G401.6 (cell line): ENCODE data around the gene SMIM23.
"Not testable (repeated sequence)": the region's sequence is repeated elsewhere in the genome, so short reads cannot be mapped to it uniquely, and the experiment has no call there.

ENCODE experiments used
- FAIRE-seq: peaks from 2 replicates; lab custom pipeline; 2012; peaks lifted over from hg19 to GRCh38; lab: Jason Lieb, UNC

The SMIM23 gene

DNA sequence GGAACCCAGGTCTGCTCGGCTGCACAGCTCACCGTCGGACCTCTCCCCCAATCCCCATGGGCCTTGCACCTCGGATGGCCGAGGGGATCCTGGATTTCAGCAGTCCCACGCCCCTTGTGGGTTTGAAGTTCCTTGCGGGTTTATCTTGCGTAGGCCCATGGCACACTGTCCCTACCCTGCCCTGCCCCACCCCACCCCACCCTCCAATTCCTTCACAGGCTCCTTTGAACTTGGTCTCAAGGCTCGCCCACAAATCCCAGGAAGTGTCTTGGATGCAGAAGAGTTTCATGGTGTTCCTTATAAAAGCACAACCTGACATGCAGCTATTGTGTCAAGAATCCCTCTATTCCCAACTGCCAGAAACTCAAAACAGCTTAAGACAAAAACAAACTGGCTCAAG is 11.2 kb upstream of the SMIM23 start:
- no peak for FAIRE-seq

DNA sequence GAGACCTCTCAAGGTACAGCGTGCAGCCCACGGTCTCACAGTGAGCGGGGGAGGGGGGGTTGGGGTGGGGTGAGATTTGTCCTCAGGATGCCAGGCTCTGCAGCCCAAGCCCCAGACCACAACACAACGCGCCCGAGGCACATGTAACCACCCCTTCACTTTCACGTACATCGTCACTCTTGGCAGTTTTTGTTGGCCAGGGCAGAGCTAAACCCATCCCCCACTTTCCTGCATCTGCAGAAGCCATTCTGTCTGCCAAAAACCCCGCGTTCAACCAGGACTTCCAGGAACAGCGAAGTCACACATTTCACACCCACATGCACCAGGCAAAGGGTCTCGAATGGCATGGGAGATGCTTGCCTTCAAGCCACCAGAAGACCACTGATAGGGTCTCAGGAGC is 9.4 kb upstream of the SMIM23 start:
- FAIRE-seq, result no peak

DNA sequence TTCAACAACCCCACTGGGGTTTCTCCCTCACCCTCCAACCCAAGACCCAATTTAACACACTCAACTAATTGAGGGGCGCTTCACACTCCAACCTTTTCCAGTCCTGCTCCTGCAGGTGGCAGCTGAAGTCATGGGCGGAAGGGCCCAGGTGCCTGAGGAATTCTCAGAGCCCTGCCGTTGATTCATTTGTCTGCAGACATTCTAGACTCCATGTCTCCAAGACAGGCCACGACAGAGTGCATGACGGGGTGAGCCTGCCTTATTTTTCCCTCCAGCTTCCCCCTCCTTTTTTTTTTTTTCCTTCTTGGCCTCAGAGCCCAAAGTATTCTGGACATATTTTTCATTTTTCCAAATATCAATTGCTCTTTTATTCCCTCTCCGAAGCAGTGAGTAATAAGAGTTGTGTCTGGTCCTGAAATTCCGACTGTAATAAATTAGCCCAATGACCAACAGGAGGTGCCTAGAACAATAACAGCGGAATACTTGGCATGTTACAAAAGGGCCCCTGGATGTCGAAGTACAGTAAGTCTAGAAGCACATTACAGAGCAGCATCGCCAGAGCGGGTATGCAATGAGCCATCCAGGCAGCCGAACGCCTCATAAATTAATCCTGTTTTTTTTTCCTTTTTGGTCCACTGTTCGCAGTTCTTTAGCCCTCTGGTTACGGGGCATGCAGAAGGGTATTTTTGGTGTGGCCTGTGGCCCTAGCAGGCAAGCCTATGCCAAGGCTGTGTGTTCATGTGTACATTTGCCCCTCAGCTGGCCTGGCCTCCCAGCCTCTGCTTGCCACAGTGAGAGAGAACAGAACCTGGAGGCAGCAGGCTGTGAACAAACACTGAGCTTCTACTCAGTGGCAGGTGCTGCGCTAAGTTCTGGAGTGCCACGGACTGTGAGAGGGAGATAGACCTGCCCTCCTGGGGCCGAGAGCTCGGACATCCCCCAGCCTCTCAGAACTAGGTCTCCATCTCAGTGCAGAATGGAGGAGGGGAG is 8.6 kb upstream of the SMIM23 start:
- no peak for FAIRE-seq

DNA sequence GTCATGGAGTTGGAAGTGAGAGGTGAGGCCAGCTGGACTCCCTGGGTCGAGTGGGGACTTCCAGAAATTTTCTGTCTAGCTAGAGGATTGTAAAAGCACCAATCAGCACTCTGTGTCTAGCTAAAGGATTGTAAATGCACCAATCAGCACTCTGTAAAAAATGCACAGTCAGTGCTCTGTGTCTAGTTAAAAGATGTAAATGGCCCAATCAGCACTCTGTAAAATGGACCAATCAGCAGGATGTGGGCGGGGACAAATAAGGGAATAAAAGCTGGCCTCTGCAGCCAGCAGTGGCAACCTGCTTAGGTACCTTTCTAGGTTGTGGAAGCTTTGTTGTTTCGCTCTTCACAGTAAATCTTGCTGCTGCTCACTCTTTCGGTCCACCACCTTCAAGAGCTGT is 3.9 kb upstream of the SMIM23 start:
- not testable (repeated sequence) for FAIRE-seq

DNA sequence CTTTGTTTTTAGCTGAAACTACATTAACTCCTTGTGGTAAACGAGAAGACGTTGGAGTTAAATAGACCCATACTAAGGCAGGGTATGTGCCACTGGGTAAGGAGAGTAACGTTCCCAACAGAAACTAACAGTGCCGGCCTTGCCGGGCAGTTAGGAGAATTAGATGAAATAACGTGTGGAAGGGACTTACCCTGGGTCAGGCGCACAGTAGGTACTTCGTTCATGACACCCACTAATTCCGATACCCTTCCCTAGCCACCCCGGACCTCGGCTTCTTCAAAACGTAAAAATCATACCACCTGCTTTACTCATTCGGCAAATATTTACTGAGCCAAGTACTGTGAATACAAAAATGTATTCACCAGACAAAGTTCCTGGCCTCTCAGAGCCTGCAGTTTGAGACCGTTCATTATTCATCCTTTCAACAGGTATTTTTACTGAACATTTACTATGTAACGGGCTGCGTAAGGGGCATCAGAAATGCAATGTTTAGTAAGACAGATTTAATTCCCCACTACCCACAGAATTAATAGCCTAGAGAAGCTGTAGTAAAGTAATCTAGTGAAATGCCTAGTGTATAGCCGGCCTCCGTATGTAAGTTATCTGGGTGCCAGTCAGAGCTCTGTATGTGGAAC is 3.2 kb upstream of the SMIM23 start:
- no peak for FAIRE-seq

DNA sequence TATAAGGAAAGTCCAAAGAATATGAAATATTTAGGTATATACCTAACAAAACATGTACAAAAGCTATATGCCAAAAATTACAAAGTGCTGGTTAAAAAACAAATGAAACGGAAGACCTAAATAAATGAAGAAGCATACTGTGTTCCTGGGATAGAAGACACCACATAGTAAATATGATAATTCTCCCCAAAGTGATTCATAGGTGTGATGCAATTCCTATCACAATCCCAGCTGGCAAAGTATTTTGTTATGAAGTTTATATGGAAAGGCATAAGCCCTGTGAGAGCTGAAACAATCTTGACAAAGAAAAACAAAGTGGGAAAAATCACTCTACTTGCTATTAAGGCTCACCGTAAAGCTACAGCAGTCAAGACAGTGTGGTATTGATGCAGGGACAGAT is 2.6 kb upstream of the SMIM23 start:
- FAIRE-seq, result no peak

DNA sequence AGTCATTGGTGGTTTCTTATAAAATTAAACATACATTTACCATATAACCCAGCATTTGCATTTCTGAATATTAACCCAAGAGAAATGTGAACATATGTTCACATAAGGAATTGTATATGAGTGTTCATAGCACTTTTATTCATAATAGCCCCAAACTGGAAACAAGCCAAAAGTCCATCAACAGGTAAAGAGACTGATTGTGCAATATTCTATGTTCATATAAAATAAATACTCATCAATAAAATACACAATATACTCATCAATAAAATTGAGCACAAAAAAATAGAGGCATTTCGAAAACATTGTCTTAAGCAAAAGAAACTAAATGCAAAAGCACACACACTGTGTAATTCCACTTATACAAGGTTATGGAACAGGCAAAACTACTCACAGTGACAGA is 3.7 kb downstream of the SMIM23 start:
- no peak for FAIRE-seq

DNA sequence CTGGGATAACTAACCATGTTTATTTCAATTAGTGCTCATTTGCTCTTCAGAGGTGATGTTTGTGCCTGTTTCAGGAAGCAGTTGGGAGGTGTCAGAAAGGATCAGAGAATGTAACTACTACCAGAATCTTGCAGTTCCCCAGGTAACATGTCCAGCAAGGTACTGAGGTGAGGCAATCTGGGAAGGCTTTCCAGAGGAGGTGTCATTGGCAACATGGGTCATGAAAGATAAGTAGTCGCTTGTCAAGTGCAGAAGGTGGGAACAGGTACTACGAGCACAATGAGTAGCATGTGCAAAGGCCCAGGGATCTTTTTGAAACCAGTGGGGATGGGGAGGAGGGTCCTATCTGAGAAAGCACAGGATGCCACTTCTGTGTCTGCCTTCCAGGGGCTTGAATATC is 4.8 kb downstream of the SMIM23 start:
- no peak for FAIRE-seq

DNA sequence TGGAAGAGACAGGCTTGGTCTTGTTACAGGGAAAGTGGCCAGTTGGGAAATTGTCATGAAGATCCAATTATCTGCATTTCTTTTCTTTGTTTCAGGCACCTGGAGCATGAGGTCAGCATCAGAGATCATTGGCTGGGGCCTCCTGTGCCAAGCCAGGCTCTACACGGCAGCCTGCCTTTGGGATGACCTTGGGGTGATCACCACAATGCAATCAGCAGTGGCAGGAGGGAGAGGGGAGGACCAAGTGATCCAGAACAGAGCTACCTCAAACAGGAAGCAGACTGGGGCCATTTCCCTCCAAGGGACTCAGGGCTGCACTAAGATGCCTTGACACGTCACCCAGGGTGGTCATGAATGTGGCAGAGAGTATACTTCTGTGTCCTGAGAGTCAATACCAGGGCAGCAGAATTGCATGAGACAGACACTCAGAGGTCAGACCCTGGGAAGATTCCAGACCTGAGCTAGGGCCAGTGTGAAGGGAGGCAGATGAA is 8.9 kb downstream of the SMIM23 start:
- no peak for FAIRE-seq

DNA sequence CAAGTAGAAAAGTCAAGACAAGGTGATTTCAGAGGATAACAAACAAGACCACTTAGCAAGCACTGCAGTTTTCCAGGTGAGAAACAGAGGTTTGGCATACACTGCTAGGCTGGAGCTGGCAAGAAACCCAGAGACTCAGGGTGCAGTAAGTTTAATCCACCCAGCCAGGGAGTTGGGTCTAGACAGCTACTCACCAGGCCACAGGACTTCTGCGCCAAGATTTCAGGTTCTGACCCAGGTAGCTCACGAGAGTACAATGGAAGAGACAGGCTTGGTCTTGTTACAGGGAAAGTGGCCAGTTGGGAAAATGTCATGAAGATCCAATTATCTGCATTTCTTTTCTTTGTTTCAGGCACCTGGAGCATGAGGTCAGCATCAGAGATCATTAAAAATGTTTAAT is 9.8 kb downstream of the SMIM23 start:
- no peak for FAIRE-seq

DNA sequence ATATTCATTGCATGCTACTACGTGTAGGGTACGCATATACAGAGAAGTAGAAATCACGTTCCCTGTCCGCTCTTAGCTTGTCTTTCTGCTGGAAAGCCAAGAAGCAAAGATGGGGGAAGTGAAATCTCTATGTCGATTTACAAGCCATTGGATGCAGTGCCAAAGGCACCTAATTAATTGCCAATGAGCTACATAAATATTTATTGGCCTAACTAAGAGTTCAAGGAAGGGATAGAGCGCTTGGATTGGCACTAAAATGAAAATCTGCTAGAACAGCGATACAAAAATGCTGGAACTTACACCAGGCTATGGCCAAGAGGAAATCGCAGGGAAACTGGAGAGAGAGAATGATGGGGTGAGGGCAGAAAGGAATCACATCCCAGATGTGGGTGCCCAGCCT is 10.8 kb downstream of the SMIM23 start:
- no peak for FAIRE-seq

DNA sequence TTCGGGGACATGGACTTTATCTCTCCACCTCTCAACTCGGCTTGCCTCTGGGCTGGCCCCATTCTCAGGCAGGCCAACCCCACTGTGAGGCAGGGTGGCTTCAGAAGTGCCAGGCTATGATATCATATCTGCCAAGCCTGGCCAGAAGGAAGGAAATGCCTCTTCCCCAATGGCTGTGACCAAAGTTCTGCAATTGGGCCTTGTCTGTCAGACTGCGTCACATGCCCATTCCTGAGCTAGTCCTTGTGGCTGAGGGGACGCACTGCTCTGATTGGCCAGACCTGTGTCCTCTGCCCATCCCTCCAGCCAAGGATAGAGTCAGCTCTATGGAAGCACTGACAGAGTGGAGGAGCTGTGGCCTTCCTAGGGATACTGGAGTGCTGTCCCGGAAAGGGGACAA is 11.9 kb downstream of the SMIM23 start:
- no peak for FAIRE-seq

DNA sequence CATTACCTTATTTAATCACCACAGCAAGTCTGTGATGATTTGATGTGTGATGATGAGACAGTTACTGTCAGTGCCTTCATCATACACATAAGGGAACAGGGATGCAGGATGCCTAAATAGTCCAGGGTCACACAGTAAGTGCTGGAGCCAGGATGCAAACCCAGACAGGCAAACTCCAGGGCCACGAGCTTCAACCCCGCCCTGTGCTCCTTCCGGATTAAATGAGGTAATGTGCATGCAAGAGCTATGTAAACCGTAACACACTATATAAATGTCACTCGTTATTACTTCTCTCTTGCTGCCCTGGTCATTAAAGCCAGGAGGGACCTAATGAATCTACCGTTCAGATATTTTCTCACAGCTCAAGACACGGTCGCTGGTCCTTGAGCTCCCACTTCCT is 12.8 kb downstream of the SMIM23 start:
- FAIRE-seq, result no peak

DNA sequence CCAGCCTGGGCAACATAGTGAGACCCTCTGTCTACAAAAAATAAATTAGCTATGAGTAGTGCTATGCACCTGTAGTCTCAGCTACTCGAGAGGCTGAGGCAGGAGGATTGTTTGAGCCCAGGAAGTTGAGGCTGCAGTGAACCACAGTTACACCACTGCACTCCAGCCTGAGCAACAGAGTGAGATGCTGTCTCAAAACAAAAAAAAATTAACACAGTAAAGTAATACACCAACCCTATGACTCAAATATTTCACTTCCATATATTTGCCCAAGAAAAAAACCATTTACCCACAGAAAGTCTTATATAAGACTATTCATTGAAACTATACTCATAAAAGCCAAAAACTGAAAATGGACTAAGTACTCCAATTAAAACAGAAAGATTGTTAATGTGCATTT is 16.2 kb downstream of the SMIM23 start:
- FAIRE-seq, result no peak

DNA sequence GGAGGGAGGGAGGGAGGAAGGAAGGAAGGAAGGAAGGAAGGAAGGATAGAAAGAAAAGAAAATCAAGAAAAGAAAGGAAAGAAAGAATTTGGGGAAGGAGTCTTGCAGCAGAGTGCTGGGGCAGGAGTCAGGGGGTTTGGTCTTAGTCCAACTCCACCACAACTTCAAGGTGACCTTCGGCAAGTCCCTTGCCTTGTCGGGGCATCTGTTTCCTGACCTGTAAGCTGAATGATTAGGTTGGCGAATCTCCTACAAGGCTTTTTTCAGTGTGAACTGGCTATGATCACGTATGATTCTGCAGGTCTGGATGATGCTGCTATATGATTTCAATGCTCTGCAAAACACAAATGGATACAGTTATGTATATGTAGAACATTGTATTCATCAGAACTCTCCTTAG is 20.1 kb downstream of the SMIM23 start:
- FAIRE-seq, result no peak

DNA sequence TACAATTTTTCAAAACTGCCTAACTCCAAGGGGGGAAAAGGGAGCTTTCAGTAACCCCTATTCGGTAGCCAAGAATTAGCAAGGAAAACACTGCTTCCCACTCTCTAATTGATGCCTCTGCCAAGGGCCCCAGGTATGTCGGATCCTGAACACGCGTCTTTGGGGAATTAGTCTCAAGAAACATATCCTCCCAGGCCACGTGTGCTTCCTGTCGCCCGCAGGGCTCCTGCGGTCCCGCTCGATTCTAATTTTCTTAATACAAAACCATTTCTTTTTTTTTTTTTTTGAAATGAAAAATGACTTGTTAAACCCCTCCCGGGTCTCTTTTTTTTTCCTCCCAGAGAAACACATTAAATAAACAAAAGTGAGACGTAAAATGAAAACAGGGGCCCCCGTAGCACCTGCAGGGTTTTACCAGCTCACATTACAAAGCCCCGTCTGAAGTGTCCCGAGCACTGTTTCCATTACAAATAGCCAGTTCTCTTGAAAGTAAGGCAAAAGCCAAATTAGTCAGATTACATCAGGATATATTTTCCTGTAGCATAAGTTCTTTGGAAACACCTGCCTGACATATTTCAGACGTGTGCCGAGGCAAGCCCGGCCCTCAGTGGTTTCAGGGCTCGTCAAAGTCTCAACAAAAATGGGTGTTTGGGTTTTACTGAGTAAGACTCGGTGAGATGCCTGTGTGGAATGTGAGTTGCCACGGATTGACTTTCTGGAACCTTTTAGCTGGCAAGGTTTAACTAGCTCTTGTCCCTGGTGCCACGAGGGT is 21.5 kb downstream of the SMIM23 start:
- no peak for FAIRE-seq

DNA sequence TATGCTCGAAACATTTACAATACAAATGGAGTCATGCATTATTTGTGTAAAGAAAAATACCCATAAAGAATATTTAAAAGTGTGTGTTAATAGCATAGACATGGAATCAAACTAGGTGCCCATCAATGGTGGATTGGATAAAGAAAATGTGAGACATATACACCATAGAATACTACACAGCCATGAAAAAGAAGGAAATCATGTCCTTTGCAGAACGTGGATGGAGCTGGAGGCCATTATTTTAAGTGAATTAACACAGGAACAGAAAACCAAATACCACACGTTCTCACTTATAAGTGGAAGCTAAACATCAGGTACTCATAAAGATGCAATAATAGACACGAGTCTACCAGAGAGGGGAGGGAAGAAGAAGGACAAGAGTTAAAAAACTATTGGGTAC is 22.8 kb downstream of the SMIM23 start:
- FAIRE-seq, result no peak

DNA sequence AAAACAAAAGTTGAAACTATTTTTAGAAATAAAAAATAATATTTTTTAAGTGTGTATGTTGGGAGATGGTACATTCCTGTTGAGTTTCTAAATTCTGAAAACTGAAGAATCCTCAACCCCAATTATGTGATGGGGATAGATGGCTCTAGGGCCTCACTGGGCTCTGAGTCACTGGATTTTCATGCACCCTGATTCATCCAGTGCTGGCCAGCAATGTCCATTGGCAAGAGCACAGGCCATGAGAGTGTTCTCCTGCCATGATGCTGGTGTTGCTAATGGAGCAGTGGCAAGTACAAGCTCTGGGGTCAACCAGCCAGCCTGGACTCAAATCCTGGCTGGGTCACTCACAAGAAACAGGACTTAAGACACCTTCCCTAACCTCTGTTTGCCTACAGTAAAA is 23.3 kb downstream of the SMIM23 start:
- no peak for FAIRE-seq

DNA sequence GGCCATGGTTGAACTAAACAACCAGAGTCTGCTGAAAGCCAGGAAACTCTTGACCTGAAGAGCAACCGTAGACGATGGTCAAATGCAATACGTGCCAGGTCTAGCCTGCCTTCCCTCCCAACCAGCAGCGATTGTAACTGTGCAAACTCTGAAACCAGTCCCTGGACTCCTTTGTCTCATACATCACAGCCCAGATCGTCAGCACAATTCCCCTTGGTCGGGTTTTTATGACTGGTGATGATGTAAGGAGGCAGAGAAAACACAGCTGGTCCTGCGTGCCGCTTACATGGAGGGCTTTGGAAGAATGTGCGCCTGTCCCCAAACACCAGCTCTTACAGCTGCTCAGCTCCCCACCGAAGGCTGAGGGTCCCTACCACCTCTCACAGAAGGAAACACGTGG is 24.6 kb downstream of the SMIM23 start:
- no peak for FAIRE-seq

DNA sequence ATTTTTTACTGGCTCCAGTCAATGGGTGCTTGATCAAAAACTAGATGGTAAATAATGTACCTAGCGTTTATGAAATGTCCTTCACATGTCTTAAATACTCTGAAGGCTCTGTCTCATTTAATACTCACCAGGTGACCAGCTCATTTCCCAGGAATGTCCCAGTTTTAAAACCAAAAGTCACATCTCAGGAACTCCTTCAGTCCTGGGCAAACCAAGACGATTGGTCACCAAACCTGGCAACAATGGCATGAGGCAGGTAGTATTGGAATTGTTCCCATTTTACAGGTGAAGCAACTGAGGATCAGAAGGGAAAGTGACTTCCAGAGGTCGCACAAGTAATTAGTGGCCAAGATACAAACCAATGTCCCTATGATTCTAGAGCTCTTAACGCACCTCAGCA is 27.7 kb downstream of the SMIM23 start:
- no peak for FAIRE-seq

DNA sequence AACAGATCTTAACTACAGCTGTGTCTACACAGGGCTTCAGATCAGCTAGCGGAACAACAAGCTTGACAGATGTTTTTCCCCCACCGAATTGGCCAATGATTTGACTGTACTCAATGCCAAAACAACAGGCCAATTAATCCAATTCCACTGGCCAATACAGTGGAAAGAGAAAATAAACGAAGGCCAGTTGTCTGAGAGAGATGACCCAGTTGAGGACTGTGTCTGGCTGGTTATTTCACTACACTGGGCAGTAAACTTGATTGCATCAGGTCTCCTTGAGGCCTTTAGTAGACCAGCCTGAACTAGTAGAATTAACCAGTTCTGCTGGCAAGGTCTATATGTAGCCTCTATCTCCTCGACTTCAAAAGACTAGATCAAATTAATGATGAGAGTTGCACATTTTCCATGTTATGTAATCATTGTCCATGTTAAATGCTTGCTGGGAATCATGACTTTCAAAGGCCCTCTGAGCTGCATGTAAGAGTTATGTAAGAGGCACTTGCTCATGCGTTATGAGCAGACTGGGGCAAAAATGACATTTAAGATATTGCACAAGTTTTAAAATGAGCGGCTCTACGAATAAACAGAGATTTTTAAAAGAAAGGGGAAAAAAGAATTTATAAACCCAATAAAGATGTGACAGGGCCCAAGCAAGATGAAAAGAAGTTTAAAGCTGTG is 28.3 kb downstream of the SMIM23 start:
- no peak for FAIRE-seq

DNA sequence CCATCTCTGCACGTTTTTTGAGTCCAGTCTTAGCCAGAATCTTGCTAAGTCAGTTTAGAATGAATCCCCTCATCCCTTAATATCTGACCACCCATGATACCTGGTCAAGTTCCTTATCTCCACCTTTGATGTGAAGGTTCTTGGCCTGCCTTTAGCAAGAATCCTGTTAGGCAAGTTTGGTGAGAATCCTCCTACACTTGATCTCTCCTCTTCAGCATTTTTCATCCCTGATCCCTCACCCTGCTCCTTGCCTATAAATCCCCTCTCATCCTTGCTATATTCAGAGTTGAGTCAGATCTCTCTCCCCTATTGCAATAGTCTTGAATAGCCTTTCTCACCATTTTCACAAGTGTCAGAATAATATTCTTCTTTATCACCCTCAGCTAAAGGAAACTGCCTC is 31.0 kb downstream of the SMIM23 start:
- FAIRE-seq, result no peak
